Prostate gland (tissue), 2 donors: ENCODE measurements around the gene COL4A3.

Experiments
- CTCF ChIP-seq, 4 experiments: fragments of 200-600 bp in 2 of 4; fragments of 450-650 bp in 2 of 4; sonication (generic) in 2 of 4; IDR thresholded peaks; 1 replicate in 3 of 4; 2 replicates in 1 of 4; pipeline ENCODE4 v1.5.1; 2016 to 2019; ENCODE audit warnings: antibody characterized with exemption in 4 of 4, mild to moderate bottlenecking in 2 of 4, moderate library complexity in 2 of 4
- POLR2A ChIP-seq: fragments of 450-650 bp; IDR thresholded peaks from one replicate; pipeline ENCODE4 v1.6.1; 2016; ENCODE audit warnings: antibody characterized with exemption, mild to moderate bottlenecking
- POLR2AphosphoS5 ChIP-seq: sonication (generic); formaldehyde crosslinking; IDR thresholded peaks from one replicate; pipeline ENCODE4 v1.6.1; 2017; ENCODE audit warnings: antibody characterized with exemption

- no peak for TF ChIP-seq CTCF (IDR thresholded peaks at IDR 0.05)
- no peak for TF ChIP-seq POLR2AphosphoS5
- TF ChIP-seq POLR2A = no peak
Observed at GRCh38 chr2:227326783-227327182, 162.4 kb downstream of the COL4A3 start.
